DMS 273 (cell line): Measurements from ENCODE around the gene BMP2K.
A peak's percentile ranks its signal among the peaks of the same experiment; 100 is the strongest.
"Not testable (repeated sequence)": the region's sequence is repeated elsewhere in the genome, so short reads cannot be mapped to it uniquely, and the experiment has no call there.

Experiments used
- DNase-seq: peaks from one replicate; lab custom pipeline; 2025; ENCODE audit not compliant: unreplicated experiment; lab: John Stamatoyannopoulos, UW

Gene BMP2K

DNA sequence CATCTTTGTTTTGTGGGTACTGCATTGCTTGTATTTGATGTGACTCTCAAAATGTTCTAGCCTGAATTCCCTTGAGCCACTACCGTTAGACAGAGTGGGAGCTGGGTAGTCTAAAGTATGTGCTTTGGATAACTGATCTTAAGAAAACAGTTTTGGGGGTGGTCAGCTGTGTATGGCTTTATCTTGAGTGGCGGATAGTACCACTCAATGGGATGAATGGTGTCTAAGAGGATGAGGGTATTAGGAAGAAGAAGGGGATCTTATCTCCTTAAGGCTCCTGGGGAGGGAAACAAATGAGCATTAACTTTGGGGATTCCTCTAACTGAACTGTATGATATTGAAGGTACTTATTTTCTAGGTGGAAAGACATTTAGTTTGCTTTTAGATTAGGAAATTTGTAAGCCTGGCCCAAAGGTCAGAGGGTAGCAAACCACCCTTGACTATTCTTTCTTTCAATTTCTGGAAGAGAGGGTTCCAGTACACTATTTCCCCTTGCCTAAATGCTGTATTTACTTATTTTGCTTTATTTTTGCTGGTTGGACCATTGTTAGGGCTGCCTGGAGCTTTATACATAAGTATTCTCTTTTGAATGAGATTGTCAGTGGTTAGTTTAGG lies 11.3 kb downstream of the BMP2K start:
- no peak for DNase-seq

DNA sequence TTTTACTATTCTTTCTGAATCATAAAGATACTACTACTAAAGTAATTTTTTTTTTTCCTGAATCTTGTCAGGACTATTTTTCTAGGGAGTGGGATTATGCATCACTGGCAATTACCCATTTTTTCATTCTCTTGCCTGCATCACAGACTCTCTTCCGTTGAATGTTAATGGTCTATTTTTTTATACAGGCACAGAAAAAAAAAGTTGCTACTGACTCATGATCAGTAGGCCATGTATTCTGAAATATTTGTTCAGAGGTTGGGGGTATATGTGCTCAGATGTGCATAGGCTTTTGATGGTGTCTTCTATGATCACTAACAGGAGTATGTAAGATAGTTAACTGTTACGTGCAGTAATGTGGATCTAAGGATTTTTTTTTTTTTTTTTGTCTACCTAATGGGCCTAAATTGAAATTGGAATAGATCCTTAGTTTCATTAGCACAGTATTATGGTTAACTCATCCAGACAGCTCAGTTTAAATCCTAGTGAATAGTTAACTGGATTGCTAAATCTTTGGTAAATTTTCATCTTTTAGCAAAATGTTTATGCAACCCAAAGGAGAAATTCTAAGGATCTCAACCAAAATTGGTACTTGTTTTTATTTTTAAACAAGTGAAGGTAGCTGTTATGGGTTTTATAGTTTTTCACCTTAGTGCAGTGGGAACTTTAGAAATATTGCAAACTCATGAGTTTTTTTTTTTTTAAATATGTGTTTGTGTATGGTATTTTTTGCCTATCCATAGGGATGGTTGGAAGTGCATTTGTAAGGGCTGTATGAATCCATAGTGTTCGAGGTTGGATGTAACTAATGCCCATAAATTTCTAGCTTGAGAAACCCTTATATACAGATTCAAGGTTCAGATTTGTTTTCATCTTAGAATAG lies 12.1 kb downstream of the BMP2K start:
- no peak for DNase-seq

DNA sequence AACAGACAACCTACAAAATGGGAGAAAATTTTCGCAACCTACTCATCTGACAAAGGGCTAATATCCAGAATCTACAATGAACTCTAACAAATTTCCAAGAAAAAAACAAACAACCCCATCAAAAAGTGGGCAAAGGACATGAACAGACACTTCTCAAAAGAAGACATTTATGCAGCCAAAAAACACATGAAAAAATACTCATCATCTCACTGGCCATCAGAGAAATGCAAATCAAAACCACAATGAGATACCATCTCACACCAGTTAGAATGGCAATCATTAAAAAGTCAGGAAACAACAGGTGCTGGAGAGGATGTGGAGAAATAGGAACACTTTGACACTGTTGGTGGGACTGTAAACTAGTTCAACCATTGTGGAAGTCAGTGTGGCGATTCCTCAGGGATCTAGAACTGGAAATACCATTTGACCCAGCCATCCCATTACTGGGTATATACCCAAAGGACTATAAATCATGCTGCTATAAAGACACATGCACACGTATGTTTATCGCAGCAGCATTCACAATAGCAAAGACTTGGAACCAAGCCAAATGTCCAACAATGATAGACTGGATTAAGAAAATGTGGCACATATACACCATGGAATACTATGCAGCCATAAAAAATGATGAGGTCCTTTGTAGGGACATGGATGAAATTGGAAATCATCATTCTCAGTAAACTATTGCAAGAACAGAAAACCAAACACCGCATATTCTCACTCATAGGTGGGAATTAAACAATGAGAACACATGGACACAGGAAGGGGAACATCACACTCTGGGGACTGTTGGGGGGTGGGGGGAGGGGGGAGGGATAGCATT lies 19.7 kb downstream of the BMP2K start:
- not testable (repeated sequence) for DNase-seq

DNA sequence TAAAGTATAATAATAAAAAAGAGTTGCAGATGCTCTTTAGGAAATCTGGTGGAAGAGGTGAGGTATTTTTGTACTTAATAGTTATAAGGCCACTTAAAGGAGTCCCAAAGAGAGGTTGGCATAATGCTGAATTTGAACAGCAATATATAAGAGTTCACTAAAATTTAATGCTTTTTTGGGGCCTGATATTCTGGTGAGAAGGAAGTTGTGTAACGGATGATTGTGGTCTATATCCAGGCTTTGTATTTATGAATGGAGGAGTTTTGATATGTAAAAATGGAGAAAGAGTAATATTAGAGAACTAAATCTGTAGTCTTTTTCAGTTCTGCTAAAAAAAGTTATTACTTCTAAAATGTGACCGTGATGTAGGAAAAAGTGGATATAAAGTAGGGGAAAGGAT lies 20.4 kb downstream of the BMP2K start:
- no peak for DNase-seq

DNA sequence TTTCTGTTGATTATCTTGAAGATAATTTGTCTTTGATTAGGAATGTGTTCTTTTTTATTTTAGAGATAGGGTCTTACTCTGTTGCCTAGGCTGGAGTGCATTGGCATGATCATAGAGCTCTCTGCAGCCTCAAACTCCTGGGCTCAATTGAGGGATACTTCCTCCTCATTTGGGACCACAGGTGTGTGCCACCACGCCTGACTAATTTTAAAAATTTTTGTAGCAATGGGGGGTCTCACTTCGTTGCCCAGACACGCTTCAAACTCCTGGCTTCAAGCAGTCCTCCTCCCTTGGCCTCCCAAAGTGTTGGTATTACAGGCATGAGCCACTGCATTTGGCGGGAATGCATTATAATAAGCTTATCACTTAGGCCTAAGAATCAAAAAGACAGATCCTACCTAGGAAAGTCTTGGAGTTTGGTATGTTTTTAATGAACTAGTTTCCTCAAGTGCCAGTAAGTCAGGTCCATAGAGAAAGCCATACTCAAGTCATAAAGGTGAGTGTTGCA lies 21.7 kb downstream of the BMP2K start:
- DNase-seq = no peak

DNA sequence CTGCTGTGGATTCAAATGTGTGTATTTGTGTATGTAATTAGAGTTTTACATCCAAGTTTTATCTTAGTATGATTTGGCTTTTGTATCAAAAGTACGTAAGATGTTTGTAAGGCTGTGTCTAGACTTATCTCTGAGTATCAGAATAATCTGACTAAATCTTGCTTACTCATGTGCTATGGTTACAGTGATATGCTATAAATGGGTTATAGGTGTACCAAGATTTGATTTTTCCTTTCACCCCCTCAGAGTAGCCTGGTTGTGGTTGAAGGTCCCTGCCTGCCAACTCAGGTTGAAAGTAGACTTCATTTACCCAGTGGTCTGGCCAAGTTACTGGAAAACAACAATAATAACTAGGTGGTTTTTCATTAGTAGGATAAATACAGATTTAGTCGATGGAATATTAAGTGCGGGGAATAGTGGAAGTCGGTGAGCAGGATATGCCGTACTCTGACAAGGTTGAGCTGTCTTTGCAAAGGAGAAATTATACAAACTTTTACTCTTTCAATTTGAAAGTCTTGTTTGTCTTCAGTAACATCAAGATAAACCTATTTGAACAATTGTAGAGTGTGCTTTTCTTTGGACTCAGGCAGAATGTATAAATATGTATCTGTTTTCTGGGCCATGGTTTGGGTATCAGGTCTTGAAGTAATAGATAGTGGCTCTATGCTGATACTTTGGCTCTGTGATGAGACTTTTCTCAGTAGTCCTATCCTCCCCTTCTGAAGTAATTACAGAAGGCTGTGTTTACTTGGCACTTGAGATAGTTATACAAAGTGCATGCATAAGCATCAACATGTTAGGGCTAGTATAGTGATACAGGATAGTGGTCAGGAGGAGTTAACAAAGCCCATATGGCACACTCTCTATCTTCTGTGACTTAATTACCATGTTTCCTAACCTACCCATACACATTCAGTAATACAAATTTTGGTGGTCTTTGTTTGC lies 23.7 kb downstream of the BMP2K start:
- DNase-seq = peak; percentile 82

DNA sequence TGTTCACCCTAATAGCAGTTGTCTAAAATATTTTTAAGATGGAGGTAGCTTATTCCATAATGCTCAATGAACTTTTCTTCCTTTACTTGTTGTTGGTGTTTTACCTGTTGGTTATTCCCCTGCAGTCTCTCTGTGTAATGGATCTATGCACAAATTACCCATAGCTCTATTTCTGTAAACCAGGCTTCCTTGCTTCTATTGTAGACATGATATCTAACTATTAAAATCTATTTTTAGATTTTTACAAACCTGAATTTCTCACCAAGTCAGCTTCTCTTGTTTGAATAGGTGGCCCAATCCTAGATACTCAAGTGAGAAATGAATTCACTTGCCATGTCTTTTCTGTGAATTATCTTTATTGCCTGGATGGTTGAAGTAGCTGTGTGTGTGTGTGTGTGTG lies 24.8 kb downstream of the BMP2K start:
- no peak for DNase-seq

DNA sequence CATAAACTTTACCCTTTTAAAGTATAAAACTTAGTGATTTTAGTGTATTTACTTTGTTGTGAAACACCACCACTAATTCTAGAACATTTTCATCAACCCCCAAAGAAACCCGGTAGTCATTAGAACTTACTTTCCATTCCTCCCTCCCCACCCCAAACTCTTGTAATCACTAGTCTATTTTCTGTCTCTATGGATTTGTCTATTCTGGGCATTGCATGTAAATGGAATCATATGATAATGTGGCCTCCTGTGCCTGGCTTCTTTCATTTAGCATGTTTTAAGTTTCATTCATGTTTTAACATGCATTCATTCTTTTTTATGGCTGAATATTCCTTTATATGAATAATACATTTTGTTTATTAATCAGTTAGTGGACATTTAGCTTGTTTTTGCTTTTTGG lies 27.8 kb downstream of the BMP2K start:
- DNase-seq = no peak

DNA sequence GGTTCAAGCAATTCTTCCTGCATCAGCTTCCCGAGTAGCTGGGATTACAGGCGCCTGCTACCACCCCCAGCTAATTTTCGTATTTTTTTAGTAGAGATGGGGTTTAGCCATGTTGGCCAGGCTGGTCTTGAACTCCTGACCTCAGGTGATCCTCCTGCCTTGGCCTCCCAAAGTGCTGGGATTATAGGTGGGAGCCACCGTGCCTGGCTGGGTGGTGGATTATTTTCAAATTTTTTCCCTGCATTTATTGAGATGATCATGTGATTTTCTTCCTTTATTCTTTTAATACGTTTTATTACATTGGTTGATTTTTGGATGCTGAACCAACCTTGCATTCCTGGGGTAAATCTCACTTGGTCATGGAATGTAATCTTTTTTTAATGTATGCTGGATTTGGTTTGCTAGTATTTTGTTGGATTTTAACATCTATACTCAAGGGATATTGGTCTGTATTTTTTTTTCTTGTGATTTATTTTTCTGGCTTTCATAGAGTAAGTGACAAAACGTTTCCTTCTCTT lies 30.9 kb downstream of the BMP2K start:
- no peak for DNase-seq

DNA sequence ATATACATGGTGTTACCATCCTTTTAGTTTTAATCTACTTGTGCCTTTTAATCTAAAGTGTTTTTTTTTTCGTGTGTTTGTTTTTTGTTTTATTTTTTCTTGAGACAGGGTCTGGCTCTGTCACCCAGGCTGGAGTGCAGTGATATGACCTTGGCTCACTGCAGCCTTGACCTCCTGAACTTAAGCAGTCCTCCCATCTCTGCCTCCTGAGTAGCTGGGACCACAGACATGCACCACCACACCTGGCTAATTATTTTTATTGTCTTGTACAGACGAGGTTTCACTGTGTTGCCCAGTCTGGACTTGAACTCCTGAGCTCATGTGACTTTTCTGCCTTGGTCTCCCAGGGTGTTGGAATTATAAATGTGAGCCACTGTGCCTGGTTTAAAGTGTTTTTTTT lies 33.1 kb downstream of the BMP2K start:
- DNase-seq = no peak

DNA sequence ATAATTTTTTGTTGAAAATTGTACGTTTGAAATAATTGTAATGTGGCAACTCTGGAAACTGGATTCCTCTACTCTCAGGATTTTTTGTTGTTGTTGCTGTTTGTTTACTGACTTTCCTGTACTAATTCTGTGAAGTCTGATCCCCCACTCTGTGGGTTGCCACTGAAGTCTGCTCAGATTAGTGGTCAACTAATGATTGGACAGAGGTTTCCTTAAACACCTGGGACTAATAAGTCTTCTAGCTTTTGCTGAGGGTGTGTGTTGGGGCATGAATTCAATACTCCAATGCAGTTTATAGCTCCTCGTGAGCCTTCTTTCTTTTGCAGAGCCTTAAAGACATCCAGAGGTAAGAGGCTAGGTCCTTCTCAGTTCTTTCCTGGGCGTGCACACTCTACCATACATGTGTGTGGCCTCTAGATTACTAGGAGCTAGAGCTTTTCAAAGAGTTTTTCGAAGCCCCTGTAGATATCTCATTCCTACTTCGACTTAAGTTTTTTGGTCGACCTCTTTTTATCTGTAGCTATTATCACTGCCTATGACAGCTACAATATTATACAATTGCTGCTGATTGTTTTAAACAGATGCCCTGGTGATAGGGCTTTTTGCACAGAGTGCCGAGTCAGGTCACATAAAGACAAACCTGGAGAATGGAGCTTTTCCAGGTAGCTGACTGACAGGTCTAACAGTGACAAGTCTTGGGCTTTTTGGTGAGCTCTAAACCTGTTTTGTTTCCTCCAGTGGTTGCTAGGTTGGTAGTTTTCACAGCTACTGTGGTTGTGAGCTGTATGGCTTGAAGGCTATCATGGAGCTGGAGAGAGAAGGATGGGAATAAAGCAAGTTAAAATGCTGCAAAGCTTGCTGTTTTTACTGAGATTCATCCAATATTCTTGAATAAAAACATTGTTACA lies 34.0 kb downstream of the BMP2K start:
- no peak for DNase-seq

DNA sequence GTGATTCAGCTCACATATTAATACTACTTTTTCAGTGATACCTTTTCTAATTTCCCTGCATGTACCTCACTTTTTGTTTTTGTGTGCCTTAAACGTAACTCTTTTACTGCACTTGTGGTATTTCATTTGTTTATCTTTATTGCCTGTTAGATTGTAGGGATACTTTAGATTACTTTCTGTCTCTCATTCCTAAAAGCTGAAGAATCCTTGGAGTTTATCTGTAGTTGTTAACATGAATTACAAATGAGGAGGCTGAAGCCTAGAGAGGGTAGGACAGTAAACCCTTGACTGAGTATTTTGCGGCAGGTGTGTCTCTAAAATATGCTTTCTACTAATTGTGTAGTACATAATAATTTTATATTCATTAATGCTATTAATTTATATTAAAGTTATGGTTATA lies 34.9 kb downstream of the BMP2K start:
- DNase-seq = no peak

DNA sequence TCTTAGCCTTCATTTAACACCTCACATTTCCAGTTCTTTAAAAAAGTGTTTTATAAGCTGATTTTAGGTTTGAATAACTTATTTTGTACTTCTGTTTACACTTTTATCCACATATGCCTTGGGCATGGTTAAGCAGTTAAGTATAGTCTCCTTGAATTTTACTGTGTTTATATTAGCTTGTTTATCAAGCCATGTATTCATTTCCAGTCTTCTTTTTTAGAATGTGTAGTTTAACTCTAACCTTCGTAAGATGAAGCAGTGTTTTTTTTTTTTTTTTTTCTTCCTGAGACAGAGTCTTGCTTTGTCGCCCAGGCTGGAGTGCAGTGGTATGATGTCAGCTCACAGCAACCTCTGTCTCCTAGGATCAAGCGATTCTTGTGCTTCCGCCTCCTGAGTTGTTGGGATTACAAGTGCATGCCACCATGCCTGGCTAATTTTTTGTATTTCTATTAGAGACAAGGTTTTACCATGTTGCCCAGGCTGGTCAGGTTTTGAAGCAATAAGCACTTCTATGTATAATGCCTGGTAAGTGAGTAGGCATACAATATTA lies 42.5 kb downstream of the BMP2K start:
- no peak for DNase-seq

DNA sequence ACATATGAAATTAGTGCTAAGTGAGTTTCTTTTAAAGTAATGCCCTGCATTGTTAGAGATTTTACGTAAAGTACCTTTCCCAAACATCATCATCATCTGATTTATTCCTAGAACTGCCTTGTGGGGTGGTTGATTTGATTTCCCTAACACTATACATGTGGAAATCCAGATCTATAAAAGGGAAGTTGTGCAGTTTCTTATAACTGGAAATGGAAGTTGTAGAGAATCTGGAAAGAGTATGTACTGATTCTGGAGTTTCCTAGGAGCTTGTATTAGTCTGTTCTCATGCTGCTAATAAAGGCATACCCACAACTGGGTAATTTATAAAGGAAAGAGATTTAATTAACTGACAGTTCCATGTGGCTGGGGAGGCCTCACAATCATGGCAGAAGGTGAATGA lies 47.9 kb downstream of the BMP2K start:
- DNase-seq = no peak

DNA sequence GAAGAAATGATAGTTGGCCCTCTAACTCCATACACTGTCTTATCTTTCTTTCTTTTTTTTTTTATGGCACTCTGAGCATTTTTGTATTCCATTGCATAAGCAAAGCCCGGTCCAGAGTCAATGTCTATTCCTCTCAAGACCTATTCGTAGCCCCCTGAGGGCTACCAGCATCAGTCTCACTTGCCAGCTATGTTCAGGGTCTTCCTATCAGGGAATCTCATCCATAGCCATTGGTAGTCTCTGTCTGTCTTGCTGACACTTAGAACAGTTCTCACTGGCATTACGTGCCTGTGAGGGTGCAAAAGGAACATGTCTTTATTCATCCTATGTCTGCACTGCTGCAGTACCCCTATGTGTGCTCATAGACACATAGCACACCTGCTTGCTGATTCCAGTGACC lies 51.0 kb downstream of the BMP2K start:
- no peak for DNase-seq

DNA sequence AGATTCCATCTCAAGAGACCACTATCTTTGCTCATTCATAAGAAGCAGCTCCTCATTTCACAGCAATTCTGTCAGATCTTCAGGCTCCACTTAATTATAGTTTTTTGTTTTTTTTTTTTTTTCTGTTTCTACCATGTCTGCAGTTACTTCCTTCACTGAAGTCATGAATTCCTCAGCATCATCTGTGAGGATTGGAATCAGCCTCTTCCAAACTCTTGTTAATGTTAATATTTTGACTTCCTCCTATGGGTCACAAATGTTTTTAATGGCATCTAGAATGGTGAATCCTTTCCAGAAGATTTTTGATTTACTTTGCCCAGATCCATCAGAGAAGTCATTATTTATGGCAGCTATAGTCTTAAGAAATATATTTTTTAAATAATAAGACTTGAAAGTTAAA lies 53.1 kb downstream of the BMP2K start:
- no peak for DNase-seq

DNA sequence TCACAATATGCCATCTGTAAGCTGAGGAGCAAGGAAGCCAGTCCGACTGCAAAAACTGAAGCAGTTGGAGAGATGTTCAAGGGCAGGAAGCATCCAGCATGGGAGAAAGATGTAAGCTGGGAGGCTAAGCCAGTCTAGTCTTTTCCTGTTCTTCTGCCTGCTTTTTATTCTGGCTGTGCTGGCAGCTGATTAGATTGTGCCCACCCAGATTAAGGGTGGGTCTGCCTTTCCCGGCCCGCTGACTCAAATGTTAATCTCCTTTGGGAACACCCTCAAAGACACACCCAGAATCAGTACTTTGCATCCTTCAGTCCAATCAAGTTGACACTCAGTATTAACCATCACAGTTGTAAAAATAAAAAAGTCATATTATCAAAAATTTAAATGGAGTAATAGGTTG lies 63.5 kb downstream of the BMP2K start:
- not testable (repeated sequence) for DNase-seq

DNA sequence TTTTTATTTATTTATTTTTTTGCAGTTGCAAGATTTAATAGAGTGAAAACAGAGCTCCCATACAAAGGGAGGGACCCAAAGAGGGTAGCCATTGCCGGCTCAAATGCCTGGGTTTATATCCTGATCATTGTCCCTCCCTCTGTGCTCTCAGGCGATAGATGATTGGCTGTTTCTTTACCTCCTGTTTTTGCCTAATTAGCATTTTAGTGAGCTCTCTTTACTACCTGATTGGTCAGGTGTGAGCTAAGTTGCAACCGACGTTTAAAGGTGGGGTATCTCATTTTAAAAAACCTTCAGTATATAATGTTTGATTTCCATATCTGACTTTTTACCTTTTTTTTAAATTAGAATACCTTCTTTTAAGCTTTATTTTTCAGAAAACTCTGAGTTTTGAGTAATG lies 64.1 kb downstream of the BMP2K start:
- not testable (repeated sequence) for DNase-seq

DNA sequence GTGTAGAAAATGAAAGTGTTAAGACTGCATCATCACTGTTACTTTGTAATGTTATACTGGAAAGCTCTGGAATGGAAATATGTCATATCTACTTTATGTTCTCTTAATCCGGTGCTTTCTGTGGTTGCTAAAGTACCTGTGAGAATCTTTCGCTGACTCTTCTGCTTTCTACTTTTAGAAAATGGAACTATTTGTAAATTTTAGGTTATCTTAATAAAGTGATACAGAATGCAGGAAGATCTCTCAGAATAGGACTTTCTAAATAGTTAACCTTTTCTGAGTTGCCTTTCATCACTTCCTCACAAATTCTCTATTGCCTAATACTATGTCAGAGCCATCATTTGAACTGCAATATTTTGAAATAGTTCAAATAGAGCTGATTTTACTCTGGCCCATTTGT lies 69.3 kb downstream of the BMP2K start:
- DNase-seq = no peak
